Midbrain (tissue), 1 donor: Measurements from ENCODE around the gene TSPAN9.
A peak's percentile ranks its signal among the peaks of the same experiment; 100 is the strongest.

Experiments used
- DNase-seq: peaks from one replicate; lab custom pipeline; 2025; lab: John Stamatoyannopoulos, UW

Gene TSPAN9

DNA sequence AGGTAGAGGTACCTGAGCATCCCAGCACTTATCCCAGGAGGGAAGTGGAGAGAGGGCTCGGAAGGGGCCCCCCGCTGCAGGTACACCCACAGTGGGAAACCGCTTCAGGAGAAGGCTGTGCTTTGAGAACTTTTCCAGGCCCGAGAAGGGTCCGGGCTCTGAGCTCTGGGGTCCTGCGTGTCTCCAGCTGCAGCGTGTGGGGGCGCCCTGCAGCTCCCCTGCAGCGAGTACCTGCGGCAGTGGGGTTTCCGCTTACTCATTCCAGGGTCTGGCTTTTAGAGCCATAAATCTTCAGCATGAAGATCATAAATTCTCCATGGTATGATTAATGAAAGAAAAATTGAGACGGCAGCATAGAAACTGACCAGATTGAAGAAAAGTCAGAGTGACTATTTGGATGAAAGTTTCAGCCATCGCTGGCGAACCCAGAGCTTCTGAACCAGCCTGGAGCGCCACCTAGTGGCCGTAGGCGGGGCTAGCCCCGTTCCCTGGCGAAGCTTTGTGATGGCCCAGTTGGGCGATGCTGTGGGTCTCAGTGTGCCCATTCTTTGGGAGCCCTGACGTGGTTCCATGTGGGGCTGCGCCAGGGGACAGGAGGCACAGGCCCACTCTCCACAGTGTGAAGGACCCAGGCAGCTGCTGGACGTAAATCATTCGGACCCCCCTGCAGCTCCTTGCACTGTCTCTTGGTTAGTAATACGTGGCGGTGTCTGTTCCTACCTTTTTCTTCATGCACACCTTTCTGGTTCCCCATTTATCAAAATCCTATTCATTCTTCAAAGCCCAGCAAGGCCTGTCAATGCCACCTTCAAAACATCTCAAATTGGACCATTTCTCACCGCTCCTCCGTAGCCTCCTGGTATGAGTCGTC lies 198.2 kb downstream of the TSPAN9 start:
- peak; percentile 78 for DNase-seq

DNA sequence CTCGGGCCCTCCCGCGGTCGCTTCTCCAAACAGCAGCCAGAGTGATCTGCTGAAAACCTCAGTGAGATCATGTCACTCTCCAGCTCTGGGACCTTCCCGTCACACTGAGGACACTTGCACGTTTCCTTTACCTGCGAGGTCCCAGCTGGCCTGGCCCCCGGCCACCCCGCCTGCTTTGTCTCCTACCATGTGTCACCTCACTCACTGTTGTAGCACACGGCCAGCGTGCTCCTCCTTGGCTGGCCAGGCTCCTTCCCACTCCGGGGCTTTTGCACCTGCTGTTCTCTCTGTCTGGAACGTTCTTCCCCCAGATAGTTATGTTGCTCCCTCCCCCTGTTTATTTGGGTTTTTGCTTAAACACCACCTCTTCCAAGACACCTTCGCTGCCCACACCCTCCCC lies 199.0 kb downstream of the TSPAN9 start:
- no peak for DNase-seq

DNA sequence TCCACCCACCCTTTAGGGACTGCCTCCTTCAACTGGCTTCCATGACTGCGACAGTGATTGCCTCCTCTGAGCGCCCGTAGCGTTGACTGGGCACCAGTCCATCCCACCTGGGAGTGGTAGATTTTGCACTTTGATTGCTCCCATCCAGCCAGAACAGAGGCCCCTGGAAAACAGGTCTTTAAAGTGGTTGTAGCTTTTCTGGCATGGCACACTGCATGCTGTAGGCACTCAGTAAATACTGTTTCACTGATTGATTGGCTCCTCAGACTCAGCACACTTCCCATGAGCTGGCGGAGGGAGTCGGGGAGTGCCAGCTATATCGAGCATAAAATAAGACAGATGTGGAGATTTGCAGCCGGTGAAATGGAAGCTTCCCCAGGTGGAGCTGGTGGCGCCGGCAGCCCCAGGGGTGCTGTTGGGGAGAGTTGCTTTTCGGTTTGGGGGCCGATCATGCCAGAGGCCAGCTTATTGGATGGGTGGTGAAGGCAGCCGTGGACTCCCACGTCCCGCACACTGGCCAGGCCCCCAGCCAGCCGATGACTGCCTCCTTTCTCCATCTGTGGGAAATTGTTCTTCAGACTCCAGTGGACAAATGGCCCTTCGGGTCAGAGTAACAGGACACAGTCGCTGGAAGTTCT lies 200.2 kb downstream of the TSPAN9 start:
- no peak for DNase-seq

DNA sequence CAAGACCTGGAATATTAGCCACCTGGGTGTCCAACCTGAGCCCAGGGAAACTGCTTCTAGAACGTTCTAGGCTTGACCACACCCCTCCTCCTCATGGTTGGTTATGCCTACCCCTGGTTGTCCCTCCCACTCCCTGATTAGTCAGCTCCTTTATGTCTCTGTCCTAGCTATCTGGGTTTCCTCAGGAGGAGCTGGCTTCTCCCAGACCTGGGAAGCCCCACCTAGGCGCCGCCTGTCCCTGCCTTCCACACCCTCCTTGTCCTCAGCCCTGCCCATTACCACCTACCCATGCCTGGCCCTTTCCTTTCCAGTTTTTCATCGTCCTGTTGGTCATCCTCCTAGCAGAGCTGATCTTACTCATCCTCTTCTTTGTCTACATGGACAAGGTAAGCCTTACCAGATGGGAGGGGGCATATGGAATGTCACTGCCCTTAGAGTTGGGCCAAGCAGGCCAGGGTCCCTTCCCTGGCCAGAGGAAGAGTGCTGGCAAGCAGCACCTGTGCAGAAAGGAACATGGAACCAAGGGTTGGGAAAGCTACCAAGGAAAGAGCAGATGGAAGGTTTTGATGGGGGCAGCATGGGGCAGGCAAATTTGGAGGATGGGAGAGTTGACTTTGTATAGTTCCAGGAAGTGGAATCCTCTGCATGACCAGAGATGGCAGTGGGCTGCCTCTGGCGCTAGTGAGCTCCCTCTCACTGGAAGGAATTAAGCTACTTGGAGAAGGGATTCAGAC lies 201.7 kb downstream of the TSPAN9 start:
- DNase-seq: no peak

DNA sequence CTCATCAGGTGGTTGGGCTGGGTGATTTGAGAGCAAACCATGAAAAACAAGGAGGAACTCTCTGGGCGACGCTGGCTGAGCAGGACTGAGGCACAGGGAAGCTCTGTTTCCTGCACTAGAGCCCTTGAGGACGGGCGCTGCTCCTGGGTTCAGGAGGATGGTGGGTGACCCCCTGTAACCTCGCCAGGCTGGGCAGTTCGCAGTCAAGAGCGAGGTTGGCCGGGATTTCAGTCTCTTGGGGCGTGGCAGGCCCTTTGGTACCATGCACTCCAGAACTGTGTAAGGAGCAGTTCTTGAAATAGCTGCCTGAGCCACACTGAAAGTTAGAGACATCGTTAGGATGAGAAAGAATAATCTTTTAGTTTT lies 202.2 kb downstream of the TSPAN9 start:
- no peak for DNase-seq

DNA sequence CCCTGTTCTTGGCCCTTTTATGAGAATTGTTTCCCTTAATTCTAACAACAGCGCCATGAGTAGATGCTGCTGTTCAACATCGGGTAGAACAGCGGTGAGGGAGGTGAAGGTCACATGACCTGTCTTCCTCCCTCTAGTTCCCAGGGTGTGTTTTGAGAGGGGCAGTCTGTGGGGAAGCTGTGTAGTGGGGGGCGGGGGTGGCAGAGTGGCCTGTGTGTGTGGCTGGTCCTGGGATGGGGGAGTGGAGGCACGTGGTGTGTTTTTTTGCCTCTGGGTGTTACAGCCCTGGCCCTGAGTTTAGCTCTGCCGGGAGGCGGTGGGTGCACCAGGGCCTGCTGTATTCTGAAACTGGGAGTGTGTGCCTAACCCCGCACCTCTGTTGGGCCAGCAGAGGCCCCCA lies 202.7 kb downstream of the TSPAN9 start:
- no peak for DNase-seq

DNA sequence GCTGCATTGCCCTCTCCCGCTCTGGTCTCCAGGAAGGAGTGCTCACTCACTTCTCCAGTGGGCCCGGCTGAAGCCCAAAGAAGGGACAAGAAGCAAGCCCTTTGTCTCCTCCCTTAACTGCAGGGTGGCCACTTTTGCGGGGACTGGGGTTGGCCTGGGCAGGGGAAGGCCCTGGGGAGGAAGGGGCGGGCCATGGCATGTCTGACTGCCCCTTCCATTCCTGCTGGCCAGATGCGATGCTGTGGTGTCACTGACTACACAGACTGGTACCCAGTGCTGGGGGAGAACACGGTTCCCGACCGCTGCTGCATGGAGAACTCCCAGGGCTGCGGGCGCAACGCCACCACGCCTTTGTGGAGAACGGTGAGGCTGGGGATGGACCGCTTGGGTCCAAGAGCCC lies 203.8 kb downstream of the TSPAN9 start:
- DNase-seq: no peak

DNA sequence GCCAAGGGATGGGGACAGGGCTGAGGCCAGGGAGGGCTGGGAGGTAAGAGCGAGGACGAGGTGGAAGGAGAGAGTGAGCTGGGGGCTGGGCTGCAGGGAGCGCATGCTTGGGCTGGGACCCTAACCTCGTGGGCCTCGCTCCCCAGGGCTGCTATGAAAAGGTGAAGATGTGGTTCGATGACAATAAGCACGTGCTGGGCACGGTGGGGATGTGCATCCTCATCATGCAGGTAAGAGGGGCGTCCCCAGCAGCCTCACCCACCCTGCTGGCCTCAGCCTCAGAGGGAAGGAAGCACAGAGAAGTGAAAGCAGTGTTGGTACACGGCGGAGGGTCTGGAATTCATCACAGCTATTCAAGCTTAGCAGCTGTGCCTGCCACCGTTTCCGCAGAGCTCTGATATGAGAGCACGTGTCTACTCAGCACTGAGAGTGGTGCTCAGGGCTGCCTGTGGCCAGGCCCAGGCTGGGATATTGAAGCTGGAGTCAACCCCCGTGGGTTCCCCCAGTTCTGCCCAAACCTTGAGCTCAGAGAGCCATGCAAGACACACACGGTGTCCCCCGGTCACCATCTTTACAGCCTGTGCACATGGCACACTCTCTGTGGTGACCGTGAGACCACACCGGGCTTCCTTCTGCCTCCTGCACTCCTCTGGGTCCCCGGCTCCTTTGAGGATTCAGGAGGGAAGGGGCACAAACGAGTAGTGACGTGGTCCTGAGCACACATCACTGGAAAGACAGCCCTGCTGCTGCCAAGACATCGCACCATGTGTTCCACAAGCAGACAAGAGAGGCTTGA lies 204.6 kb downstream of the TSPAN9 start:
- DNase-seq: no peak

DNA sequence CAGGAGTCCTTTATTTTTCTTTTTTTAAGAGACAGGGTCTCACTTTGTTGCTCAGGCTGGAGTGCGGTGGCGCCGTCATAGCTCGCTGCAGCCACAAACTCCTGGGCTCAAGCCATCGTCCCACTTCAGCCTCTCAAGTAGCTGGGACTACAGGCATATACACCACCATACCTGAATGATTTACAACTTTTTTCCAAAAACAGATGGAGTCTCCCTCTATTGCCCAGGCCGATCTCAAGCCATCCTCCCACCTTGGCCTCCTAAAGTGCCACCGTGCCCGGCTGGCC lies 205.1 kb downstream of the TSPAN9 start:
- no peak for DNase-seq

DNA sequence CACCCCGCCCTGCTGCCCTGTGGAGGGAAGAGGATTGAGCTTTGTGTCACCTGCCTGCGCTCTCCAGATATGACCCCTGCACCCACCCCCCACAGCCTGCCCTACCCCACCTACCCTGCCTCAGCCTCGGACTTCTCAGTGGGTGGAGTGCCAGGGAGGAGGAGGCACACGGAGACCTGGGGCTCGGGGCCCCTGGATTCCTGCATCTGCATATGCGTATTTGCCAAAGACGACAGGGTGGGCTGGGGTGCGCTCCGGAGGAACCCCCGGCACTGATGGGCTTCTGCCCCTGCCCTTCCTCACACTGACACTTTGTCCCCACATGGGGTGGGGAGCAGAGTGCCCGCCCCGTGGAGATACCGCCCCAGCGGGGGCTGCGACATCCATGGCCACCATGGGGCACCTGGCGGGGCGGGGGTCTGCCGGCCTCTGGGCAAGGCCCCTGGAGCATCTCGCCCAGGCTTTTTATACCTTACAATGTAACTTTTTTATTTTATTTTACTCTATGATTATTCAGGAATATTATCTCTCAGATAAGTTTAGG lies 206.0 kb downstream of the TSPAN9 start:
- DNase-seq: no peak

DNA sequence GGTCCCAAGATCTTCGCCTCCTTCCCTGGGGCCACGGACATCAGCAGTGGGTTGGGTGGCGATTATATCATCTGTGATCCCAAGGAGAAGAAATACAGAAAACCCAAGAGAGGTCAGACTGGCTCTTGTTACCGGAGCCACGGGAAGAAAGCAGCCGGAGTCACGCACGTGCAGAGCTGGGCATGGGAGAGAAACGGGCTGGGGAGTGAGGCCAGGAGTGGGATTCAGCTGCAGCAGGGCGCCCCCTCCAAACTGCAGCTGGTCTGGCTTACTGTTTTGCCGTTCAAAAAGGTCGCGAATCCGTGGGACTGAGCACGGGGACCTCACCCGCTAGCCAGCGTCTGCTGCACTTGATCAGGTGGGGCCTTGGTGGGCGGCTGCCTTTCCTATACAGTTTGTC lies 207.2 kb downstream of the TSPAN9 start:
- no peak for DNase-seq

DNA sequence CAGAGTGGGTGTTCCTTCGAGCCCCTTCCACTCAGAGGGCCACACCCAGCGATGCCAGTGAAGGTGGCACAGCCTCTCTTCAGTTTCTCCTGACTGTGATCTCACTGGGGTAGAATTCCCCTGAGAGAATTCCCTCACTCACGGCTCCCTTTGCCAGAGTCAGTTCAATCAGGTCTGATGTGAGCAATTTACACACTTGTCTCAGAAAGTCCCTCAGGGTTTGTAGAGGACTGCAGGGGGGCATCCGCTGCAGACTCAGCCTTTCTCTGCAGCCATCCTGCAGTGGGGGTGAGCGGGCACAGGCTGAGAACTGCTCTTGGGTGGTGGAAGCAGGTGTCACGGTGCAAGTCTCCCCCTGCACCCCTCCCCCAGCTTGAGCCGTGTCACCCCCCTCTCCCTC lies 208.4 kb downstream of the TSPAN9 start:
- DNase-seq: no peak

DNA sequence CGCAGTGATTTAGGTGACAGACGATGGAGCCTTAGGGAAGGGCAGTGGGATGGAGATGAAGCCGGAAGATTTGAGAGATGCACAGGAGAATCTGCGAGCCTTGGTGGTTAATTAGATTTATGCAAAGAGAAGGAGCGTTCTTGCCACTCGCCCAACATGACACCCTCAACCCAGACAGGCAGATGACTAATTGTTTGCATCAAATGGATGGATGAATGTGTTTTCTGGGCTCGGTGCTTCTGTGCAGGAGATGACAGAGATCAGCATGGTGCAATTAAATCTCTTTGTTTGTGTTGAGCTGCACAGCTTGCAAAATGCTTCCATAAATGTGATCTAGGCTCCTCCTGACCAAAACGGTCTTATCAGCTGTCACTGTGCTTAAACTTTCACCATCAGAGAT lies 211.5 kb downstream of the TSPAN9 start:
- no peak for DNase-seq

DNA sequence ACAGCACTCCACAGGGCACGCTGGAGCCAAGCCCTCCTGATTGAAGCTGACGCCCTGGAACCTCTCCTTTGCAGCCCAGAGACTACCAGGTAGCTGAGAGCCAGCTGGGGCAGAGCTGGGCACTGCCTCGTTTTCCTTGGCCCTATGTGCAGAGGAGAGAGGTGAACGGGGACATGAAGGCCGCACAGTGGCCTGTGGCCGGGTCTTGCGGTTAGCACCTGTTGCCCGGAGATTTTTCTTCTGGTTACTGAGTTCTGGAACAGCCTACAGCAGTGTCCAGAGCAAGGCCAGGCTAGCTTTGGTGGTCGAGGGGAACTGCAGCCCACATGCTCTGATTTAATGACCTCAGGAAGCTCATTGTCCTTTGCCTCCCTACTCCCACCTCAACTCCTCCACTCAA lies 212.5 kb downstream of the TSPAN9 start:
- no peak for DNase-seq

DNA sequence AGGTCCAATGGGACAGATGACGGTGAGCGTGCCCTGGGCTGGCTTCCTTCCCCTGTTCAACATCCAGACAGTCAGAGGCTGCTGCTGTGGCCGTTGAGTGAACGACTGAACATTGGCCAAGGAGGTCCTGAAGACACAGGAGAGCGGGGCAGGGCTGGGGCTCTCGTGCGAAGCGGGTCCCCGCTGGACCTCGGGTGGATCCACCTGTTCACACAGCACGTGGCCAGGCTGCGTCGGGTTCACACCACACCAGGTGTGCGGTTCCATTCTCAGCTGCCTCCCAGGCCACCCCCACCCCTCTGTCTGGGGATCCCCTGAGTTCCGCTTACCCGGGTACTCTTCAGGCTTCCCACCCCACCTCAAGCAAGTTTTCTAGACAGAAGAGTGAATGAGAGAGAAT lies 214.8 kb downstream of the TSPAN9 start:
- no peak for DNase-seq

DNA sequence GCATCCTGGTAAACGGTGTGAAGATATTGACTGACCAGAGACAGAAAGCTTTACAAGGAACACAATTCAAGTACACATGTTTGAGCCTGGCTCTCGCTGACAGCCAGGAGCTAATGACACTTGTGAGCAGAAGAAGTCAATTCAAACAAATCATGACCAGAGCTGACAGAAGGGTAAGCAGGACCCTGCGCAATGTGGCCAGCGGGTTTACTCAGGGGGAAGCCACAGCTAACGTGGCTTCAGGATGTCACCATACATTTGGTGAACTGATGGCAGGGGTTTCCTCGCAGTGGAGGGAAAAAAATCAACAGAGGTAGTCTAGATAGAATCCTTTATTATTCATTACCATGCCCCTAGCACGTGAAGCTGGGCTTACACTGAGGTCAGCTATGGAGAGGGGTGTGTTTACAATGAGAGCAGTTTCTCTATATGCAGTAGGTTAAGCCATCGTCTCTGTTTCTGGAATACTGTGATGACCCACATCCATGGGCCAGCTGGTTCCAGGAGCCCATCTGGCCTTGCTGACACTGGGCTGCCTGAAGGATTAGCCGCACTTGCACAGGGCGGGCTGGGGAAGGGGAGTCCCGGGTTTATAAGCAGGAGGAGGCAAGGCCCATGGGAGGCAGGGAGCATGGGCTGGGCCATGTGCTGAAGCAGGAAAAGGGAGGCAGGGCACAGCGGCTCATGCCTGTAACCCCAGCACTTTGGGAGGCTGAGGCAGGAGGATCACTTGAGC lies 215.7 kb downstream of the TSPAN9 start:
- no peak for DNase-seq

DNA sequence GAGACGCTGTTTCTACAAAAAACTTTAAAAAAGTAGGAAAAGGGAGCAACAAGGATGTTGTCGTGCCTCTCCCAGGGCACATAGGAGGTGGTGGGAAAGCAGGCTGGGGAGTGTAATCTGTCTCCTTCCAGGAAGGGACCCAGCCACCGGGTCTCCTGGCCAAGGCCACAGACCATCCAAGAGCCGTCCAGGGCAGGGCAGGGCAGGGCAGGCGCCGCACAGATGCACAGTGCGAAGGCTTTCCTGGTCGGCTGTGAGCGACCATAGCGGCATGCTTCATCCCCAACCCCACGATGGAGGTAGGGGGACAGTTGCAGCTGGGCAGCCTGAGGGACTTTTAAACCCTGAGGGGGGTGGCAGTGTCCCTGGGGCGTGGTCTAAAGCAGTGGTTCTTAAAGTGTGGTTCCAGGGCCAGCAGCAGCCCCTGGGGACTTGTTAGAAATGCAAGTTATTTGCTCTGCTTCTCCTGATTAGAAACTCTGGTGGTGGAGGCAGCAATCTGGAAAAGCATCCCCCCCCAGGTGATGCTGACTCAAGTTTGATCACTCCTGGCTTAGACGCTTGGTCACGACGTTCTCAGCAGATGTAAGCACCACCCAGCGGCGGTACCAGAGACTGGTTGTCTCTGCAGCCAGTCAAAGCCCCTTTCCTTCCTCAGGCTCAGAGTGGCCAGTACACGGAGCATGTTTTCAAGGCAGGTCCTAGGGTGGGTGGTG lies 216.4 kb downstream of the TSPAN9 start:
- DNase-seq: no peak

DNA sequence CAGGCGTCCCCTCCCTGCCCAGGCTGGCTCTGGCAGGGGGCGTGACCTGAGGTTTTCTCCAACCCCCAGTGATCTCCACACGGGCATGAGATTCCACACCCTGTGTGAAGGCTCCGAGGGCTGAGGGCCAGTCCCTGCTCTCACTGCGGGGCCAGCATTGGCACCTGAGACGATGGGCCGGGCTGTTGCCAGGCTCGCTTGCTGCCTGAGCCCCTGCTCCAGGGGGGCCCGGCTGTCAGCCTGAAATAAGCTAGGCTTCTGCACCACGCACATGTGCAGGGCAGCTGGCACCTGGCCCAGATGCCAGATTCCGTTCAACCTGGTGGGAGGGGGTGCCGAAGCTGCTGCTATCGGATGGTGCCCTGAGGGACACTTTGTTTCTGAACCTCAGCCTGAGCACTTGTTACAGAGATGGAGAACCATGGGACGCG lies 217.3 kb downstream of the TSPAN9 start:
- no peak for DNase-seq

DNA sequence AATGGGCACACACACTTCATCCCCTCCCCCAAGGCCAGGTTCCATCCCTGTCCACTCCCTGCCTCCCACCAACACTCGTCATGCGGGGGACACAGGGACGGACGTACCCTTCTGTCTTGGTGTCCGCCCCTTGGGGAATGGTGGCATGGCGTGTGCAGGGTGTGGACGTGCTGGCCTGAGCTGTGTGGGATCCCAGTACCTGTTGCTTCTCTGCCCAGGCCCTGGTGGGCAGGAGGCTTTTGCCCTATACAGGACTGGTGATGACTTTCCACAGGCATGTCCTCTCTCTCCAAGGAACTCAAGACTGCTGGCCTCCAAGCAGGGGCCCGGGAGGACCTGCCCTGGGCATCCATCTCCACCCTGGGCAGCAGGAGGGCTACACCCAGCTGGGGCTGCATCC lies 218.0 kb downstream of the TSPAN9 start:
- DNase-seq: no peak

DNA sequence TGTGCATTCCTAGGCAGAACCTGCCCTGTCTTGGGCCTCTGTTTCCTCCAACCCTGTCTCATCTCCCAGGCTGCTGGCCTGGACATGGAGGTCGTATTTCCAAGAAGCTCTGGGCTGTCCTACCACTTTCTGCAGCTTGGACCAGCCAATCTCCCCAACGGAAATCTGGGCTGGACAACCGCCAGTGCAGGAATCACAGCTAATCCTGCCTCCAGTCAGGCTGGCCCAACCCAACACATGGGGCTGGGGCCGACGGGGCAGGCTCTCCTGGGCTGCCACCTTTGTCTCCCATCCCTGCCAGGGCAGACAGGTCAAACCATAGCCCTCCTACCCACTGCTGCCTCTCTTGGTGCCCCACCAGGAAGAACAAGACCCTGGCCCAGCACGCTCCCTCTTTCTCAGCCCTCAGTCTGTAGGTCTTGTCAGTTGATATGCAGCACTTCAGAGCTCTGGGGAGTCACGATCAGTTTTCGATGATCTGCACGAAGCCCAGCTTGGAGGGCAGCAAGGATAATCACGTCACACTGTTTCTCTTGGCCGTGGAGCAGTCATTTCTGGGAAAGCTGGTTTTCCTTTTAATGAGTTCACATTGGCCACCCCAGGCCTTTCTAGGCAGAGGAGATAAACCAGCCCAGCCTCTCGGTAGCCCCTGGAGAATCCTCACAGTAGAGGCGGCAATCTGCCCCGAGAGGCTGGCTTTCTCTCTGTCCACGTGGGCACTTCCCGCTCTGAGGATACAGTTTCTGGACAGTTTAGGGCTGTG lies 218.6 kb downstream of the TSPAN9 start:
- no peak for DNase-seq
